GM19324 (cell line): ENCODE measurements around the gene KRT38.
"Not testable (repeated sequence)": the region's sequence is repeated elsewhere in the genome, so short reads cannot be mapped to it uniquely, and the experiment has no call there.

Experiments
- ATAC-seq: cut with Tn5 transposase; IDR thresholded peaks from one replicate; pipeline ENCODE4 v1.9.1; 2021; ENCODE audit warnings: mild to moderate bottlenecking, moderate library complexity; ENCODE audit not compliant: unreplicated experiment, low FRiP score

The KRT38 gene

GRCh38 chr17:41424111-41424635, 16.6 kb downstream of the KRT38 start, which contains the start of gene KRT37:
Gene KRT37 (minus strand): TSS chr17:41424585. CDS start chr17:41424523, 62 bp downstream.
- ATAC-seq, result no peak

DNA sequence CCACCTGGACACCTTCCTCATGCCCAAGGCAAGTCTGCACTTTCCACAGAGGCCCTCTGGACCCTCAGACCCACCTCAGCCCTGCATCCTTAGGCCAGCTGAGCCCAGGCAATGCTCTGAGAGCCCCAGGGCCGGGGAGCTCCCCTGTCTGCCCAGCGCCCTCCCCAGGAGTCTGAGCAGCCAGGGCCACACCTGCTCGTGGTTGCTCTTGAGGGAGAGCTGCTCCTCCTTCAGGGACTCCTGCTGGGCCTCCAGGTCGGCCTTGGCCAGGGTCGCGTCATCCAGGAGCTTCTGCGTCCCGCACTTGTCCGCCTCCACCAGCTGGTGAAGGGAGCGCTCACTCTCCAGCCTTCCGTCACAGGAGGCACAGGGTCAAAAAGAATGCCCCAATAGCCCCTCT, 18.2 kb downstream of the KRT38 start:
- not testable (repeated sequence) for ATAC-seq

- ATAC-seq, result no peak
These were observed 19.2 kb downstream of the KRT38 start for GRCh38 chr17:41421617-41422016.

GRCh38 chr17:41421116-41421515, 19.7 kb downstream of the KRT38 start:
- ATAC-seq, result no peak

- no peak for ATAC-seq
These were observed 20.6 kb downstream of the KRT38 start for GRCh38 chr17:41420134-41420533.

- no peak for ATAC-seq
These were observed 21.1 kb downstream of the KRT38 start for GRCh38 chr17:41419716-41420115.

DNA sequence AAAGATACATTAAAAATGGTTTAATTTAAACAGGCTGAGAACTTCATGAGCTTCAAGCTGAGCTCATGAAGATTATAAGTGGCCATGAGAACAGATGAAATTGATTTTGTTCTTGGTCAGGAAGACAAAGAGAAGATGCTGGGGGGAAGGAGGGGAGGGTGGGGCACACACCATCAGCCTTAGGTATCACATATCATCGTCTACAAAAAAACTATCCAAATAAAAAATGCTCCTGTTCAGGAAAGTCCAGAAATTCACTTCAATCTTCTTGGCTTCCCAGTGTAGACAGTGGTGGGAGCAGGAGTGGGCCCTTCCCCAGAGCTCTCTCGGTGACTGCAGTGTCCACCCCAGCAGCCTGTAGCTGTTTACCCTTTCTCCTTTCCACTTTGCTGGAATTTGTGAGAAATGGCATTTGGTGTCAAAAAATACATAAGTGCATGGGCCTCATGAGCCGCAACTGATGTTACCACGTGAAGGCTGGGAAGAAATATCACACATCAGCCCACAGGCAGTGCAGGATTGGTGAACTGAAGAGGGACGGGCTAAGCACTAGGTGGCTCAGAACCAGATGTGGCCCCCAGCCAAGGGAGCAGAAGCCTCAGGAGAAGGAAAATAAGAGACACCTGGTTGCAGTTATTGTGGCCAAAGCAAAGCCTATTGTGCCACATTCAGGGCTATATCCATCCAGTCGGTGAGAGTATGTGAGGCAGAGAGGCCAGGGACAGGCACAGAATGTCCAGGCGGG, 22.5 kb downstream of the KRT38 start:
- ATAC-seq, result no peak

- no peak for ATAC-seq
These were observed 23.2 kb downstream of the KRT38 start for GRCh38 chr17:41417576-41418015.

DNA sequence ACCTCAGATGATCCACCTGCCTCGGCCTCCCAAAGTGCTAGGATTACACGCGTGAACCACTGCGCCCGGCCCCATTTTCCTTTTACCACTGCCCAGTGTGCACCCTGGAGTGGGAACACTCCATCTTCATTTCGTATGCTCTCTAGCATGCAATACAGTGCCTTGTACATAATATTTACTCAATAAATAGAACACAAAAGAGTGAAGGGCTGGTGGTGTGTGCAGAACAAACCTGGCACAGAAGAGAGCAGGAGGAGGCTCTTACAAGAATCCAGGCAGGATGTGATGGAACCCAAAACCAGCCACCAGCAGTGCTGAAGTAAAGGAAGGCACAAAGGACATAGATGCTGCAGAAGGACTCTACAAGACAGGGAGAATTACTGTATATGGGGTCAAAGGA, 23.7 kb downstream of the KRT38 start:
- no peak for ATAC-seq

DNA sequence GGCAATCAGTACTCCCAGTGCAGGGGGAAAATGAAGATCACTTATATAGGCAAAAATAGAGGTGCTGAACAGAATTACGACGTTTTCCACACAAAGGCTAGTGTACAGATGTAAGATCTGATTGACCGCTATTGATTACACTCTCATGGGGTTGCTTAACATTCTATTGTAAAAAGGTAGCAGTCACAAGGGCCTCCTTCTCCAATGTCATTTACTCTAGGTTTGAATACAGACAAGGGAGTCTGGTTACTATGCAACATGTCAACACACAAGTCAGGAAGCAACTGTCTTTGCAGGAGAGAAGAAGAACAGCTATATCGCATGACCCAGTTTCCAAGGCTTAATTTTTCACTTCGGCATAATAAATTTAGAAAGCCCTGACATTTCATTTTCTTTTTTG, 24.3 kb downstream of the KRT38 start:
- no peak for ATAC-seq

GRCh38 chr17:41415833-41416335, 24.9 kb downstream of the KRT38 start:
- no peak for ATAC-seq

DNA sequence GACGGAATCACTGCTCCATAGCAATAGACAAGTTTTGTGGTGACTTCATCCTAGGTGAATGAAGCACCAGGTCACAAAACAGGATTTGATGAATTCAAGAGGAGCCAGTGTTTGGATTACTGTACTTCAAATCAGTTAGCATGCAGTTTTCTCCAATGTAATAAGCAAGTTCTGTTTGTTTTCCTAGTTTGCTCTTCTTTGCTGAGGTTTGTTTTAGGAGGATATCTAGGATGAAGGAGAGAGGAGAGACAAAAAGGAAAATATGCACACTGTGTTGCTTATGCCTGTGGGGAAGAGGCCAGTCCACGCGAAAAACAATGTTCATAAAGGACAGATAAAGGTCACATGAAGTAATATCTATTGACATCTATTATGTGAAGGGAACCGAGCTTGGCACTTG, 25.4 kb downstream of the KRT38 start:
- no peak for ATAC-seq

- ATAC-seq, result no peak
These were observed 26.8 kb downstream of the KRT38 start for GRCh38 chr17:41413982-41414381.

GRCh38 chr17:41413353-41413957, 27.3 kb downstream of the KRT38 start:
- no peak for ATAC-seq

DNA sequence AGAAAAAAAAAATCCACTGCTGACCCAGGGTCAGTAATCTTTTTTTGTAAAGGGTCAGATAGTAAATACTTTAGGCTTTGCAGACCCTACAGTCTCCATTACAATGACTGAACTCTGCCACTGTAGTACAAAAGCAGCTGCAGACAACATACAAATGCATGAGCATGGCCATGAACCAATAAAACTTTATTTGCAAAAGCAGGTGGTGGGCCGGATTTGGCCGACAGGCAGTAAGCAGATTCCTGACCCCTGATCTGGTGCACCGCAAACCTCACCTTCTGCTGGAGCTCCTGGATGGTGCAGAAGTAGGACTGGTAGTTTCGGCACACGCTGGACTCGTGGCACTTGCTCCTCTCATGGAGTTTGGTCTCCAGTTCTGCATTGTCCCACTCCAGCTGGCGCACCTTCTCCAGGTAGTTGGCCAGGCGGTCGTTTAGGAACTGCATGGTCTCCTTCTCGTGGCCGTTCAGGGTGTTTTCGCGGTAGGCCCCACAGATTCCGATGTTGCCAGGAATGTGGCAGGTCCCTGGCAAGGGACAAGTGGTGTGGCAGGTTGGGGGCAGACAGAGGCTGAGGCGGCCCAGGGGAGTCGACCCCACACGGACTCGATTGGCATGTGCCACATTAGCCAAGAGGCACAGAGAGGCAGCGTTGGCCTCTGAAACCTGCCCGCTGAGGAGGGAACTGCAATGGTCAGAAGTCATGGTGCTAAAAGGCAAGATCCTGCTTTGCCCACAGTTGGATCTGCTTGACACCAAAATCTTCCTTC, 29.5 kb downstream of the KRT38 start:
- no peak for ATAC-seq

GRCh38 chr17:41407226-41407625, 33.6 kb downstream of the KRT38 start:
- ATAC-seq, result no peak

- no peak for ATAC-seq
These were observed 34.6 kb downstream of the KRT38 start for GRCh38 chr17:41406205-41406604.

- no peak for ATAC-seq
These were observed 36.6 kb downstream of the KRT38 start for GRCh38 chr17:41404024-41404671.

DNA sequence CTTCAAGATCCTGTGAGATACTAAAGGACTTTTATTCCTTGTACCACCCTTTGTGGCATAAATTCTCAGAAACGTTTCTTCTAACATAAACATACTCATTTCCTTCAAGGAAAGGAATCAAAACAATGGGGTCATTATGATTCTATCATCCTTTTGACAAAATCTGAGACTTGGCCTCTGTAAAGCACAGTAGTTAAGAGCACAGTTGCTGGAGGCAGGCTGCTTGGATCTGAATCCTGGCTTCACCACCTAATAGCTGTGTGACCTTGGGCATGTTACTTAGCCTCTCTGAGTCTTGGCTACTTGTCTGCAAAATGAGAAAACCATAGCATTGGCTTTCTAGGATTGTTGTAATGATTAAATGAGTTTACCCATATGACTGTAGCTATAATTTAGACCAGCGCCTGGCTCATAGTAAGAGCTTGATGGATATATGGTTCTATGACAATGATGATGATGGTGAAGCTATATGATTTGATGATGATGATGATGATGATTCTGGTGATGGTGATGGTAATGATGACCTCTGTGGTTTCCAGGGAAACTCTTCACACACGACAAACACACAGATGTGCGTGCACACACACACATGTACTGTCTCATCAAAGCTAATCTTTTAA, 37.3 kb downstream of the KRT38 start:
- ATAC-seq, result no peak

DNA sequence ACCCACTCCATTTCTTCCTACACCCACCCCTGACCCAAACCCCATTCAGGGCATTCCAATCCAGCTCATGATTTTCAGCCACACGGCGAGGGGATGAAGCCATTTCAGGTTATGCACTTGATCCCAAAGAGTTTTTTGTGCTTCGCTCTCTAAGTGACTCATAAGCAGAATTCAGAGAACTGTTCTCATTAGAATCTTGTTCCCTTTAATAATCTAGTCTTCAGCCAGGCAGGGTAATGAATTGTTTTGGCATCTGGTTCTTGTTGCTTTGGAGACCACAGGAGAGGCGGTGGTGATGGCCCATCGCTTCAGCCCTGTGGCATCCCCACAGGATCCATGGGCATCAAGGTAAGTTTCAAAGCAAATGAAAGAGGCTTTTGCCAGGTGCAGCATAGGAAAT, 38.6 kb downstream of the KRT38 start:
- no peak for ATAC-seq
